Measurements from ENCODE around the gene GATB. TPM values are rescaled to one million over a fixed set of nuclear protein-coding genes. Genes with fewer than 3 reads are reported as not detected.

The GATB gene
- polyA plus RNA-seq, 3 donors, result 5.5 to 12.2 (median 9.0) TPM

DNA sequence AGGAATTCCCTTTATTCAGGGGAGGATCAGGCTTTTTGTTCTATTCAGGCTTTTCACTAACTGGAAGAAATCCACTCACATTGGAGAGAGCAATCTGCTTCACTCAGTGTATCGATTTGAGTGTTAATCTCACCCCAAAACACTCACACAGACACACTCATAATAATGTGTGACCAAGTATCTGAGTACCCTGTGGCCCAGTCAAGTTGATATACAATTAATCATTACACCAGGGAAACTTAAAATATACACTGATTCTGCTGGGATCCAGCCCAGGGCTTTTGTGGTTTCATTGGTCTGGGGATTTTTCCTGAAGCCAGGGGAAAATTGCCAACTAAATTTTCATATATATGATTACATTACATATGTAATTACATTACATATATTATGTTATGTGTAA is 44.0 kb upstream of the GATB start:
- H2AFZ ChIP-seq (ENCODE audit: insufficient read depth, low read depth, low read length, poor library complexity, severe bottlenecking), result no peak overlapping the region
- Mint-ChIP-seq H3K4me3 (no peak overlapping the region), H3K4me1 (no peaks in the 10 kb centered on the region), H3K27ac (no peak overlapping the region), H3K27me3 (ENCODE audit: low read depth in 3 of 3) (peaks cover 2 to 6% (median 3%) of the 10 kb centered on the region in 3 donors), H3K36me3 (no peaks in the 10 kb centered on the region), H3K9me3 (peaks cover 0 to 7% (median 1%) of the 10 kb centered on the region in 7 donors)
- no peaks in the 10 kb centered on the region for H3K9me3 ChIP-seq (replicated peaks in 1 of 2; ENCODE audit: control insufficient read depth in 1 of 2, insufficient read depth in 1 of 2, low read length in 2 of 2)
- TF ChIP-seq, protein P1, sequence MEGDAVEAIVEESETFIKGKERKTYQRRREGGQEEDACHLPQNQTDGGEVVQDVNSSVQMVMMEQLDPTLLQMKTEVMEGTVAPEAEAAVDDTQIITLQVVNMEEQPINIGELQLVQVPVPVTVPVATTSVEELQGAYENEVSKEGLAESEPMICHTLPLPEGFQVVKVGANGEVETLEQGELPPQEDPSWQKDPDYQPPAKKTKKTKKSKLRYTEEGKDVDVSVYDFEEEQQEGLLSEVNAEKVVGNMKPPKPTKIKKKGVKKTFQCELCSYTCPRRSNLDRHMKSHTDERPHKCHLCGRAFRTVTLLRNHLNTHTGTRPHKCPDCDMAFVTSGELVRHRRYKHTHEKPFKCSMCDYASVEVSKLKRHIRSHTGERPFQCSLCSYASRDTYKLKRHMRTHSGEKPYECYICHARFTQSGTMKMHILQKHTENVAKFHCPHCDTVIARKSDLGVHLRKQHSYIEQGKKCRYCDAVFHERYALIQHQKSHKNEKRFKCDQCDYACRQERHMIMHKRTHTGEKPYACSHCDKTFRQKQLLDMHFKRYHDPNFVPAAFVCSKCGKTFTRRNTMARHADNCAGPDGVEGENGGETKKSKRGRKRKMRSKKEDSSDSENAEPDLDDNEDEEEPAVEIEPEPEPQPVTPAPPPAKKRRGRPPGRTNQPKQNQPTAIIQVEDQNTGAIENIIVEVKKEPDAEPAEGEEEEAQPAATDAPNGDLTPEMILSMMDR (IDR thresholded peaks at IDR 0.05), result no peak
- H3K27ac ChIP-seq (ENCODE audit: low read depth in 1 of 2, low read length in 2 of 2), result no peak overlapping the region
- no peak for DNase-seq
- no peaks in the 10 kb centered on the region for H3K4me1 ChIP-seq (ENCODE audit: control insufficient read depth in 1 of 2, insufficient read depth in 2 of 2, low read length in 2 of 2)
- no peaks in the 10 kb centered on the region for H4K20me1 ChIP-seq (ENCODE audit: insufficient read depth, low read length)
- intact Hi-C loops (cut with micrococcal nuclease), result no loop called here
- H3K4me2 ChIP-seq (replicated peaks; ENCODE audit: extremely low read depth, low read length, poor library complexity, severe bottlenecking), result no peak overlapping the region
- no peaks in the 10 kb centered on the region for H3K79me2 ChIP-seq (ENCODE audit: insufficient read depth, low read length)
- no peak overlapping the region for H3K4me3 ChIP-seq (replicated peaks in 1 of 3; ENCODE audit: low read depth in 2 of 3, low read length in 3 of 3)
- H3K9ac ChIP-seq (ENCODE audit: insufficient read depth, low read length, poor library complexity, severe bottlenecking), result no peak overlapping the region
- no peaks in the 10 kb centered on the region for H3K36me3 ChIP-seq (replicated peaks in 1 of 2; ENCODE audit: control insufficient read depth in 1 of 2, insufficient read depth in 2 of 2, low read length in 2 of 2)
- WGBS (ENCODE audit: insufficient coverage), result no CpG with 5 or more reads among the region's 1 CpG
- no peaks in the 10 kb centered on the region for H3K27me3 ChIP-seq (ENCODE audit: control insufficient read depth in 2 of 2, insufficient read depth in 2 of 2, low read length in 2 of 2)

DNA sequence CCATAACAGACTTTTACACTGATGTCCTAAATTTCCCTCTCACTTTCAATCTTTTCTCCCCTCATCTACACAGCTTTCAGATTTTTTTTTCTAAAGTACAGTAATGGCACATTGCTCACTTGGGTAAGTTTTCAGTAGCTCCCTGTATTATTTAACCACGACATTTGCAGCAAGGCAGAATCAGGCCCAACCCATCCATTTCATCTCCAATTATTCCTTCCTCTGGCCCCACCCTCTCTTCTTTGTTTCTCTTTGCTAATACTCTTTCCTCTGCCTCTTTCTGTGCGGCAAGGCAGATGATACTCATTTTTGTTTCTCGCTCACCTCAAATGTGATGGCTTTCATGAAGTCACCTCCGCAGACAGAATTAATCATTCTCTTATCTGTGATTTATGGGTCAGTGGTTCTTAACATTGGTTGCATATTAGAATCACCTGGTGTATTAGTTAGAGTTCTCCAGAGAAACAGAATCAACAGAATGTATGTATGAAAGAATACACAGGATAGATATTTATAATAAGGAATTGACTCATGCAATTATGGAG is 43.4 kb upstream of the GATB start:
- H3K79me2 ChIP-seq (ENCODE audit: insufficient read depth, low read length), result no peaks in the 10 kb centered on the region
- 100% methylated on average over 1 of the region's 4 CpGs for WGBS (ENCODE audit: insufficient coverage)
- Mint-ChIP-seq H3K4me1 (no peaks in the 10 kb centered on the region), H3K9me3 (peaks cover 0 to 7% (median 1%) of the 10 kb centered on the region in 7 donors), H3K27ac (no peak overlapping the region), H3K36me3 (no peaks in the 10 kb centered on the region), H3K4me3 (no peak overlapping the region), H3K27me3 (ENCODE audit: low read depth in 3 of 3) (peaks cover 0 to 2% (median 2%) of the 10 kb centered on the region in 3 donors)
- DNase-seq, result no peak
- no peaks in the 10 kb centered on the region for H3K36me3 ChIP-seq (replicated peaks in 1 of 2; ENCODE audit: control insufficient read depth in 1 of 2, insufficient read depth in 2 of 2, low read length in 2 of 2)
- no peaks in the 10 kb centered on the region for H3K9me3 ChIP-seq (replicated peaks in 1 of 2; ENCODE audit: control insufficient read depth in 1 of 2, insufficient read depth in 1 of 2, low read length in 2 of 2)
- no peak overlapping the region for H3K9ac ChIP-seq (ENCODE audit: insufficient read depth, low read length, poor library complexity, severe bottlenecking)
- H3K27ac ChIP-seq (ENCODE audit: low read depth in 1 of 2, low read length in 2 of 2), result no peak overlapping the region
- TF ChIP-seq, protein P1 (IDR thresholded peaks at IDR 0.05), result no peak
- no peaks in the 10 kb centered on the region for H3K4me1 ChIP-seq (ENCODE audit: control insufficient read depth in 1 of 2, insufficient read depth in 2 of 2, low read length in 2 of 2)
- intact Hi-C loops (cut with micrococcal nuclease), result no loop called here
- H3K4me2 ChIP-seq (replicated peaks; ENCODE audit: extremely low read depth, low read length, poor library complexity, severe bottlenecking), result no peak overlapping the region
- H3K4me3 ChIP-seq (replicated peaks in 1 of 3; ENCODE audit: low read depth in 2 of 3, low read length in 3 of 3), result no peak overlapping the region
- H4K20me1 ChIP-seq (ENCODE audit: insufficient read depth, low read length), result no peaks in the 10 kb centered on the region
- H2AFZ ChIP-seq (ENCODE audit: insufficient read depth, low read depth, low read length, poor library complexity, severe bottlenecking), result no peak overlapping the region
- no peaks in the 10 kb centered on the region for H3K27me3 ChIP-seq (ENCODE audit: control insufficient read depth in 2 of 2, insufficient read depth in 2 of 2, low read length in 2 of 2)

Measured in CD14-positive monocyte (primary cell).